ENCODE measurements around the gene EFNA5.

EFNA5 gene

GRCh38 chr5:107389130-107389774, 281.5 kb downstream of the EFNA5 start:
- DNase-seq (ENCODE audit: low read depth), result no peak

GRCh38 chr5:107388141-107388861, 282.4 kb downstream of the EFNA5 start:
- DNase-seq (ENCODE audit: low read depth), result no peak

- no peak for DNase-seq (ENCODE audit: low read depth)
Measured at GRCh38 chr5:107387526-107388140, 283.1 kb downstream of the EFNA5 start.

- DNase-seq (ENCODE audit: low read depth), result no peak
Measured at GRCh38 chr5:107385708-107386107, 285.0 kb downstream of the EFNA5 start.

- DNase-seq (ENCODE audit: low read depth), result no peak
Measured at GRCh38 chr5:107384256-107384655, 286.5 kb downstream of the EFNA5 start.

GRCh38 chr5:107383414-107383813, 287.3 kb downstream of the EFNA5 start:
- DNase-seq (ENCODE audit: low read depth), result no peak

- DNase-seq (ENCODE audit: low read depth), result no peak
Measured at GRCh38 chr5:107381189-107381856, 289.4 kb downstream of the EFNA5 start.

- no peak for DNase-seq (ENCODE audit: low read depth)
Measured at GRCh38 chr5:107380654-107381053, 290.1 kb downstream of the EFNA5 start.

- DNase-seq (ENCODE audit: low read depth), result no peak
Measured at GRCh38 chr5:107378218-107378899, 292.4 kb downstream of the EFNA5 start.

- DNase-seq (ENCODE audit: low read depth), result no peak
Measured at GRCh38 chr5:107377277-107377609, 293.5 kb downstream of the EFNA5 start.

- DNase-seq (ENCODE audit: low read depth), result no peak
Measured at GRCh38 chr5:107376546-107377276, 294.0 kb downstream of the EFNA5 start.

- no peak for DNase-seq (ENCODE audit: low read depth)
Measured at GRCh38 chr5:107373549-107374263, 297.0 kb downstream of the EFNA5 start.

GRCh38 chr5:107372723-107373450, 297.9 kb downstream of the EFNA5 start:
- DNase-seq (ENCODE audit: low read depth), result no peak

GRCh38 chr5:107370396-107370968, 300.3 kb downstream of the EFNA5 start:
- no peak for DNase-seq (ENCODE audit: low read depth)

- no peak for DNase-seq (ENCODE audit: low read depth)
Measured at GRCh38 chr5:107369622-107370021, 301.1 kb downstream of the EFNA5 start.

- DNase-seq (ENCODE audit: low read depth), result no peak
Measured at GRCh38 chr5:107368615-107369014, 302.1 kb downstream of the EFNA5 start.

GRCh38 chr5:107367939-107368338, 302.8 kb downstream of the EFNA5 start:
- no peak for DNase-seq (ENCODE audit: low read depth)

GRCh38 chr5:107367480-107367879, 303.3 kb downstream of the EFNA5 start:
- no peak for DNase-seq (ENCODE audit: low read depth)

GRCh38 chr5:107365320-107366109, 305.2 kb downstream of the EFNA5 start:
- DNase-seq (ENCODE audit: low read depth), result no peak
